CD4-positive, alpha-beta T cell treated with Interleukin-2 at 100 ng/mL for 4 hours (primary cell): ENCODE results near the gene NKIRAS1.
"Not testable (repeated sequence)": the region's sequence is repeated elsewhere in the genome, so short reads cannot be mapped to it uniquely, and the experiment has no call there.

Experiments used
- DNase-seq: peaks from one replicate; pipeline ENCODE4 v3.0.0-alpha.2; 2020; ENCODE audit warnings: low spot score

Gene NKIRAS1

DNA sequence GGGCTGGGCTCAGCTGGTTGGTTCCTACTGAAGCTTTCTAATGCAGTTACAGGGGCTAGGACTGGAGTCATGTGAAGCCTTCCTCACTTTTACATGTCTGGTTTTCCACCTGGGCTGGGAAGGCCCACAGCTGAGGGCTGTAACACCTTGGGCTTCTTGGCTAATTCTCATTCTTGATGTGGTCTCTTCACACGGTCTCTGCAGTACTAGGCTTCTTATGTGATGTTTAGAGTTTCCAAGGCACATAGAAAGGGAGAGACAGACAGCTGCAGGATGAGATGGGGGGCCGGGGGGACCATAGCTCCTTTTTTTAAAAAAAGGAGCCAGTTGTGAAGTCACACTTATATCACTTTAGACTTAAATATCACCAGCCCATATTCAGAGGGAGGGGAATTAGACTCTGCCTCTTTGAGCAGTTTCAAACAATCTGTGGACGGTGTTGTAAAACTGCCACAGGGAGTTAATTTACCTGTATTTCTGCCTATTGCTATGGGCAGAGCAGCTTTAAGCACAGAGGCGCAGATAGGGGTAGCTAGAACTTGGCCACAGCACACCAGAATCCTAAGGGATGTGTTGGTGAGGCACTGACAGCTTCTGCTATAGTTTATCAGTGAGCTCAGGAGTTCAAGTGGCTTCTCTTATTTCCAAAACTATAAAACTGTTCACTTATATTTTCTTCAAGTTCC lies 46.7 kb downstream of the NKIRAS1 start:
- DNase-seq: no peak

GRCh38 chr3:23867838-23868237 lies 49.0 kb downstream of the NKIRAS1 start:
- no peak for DNase-seq

GRCh38 chr3:23867400-23867799 lies 49.4 kb downstream of the NKIRAS1 start:
- DNase-seq: no peak

GRCh38 chr3:23865595-23866396 lies 51.0 kb downstream of the NKIRAS1 start:
- DNase-seq: no peak

GRCh38 chr3:23864931-23865330 lies 51.9 kb downstream of the NKIRAS1 start:
- no peak for DNase-seq

DNA sequence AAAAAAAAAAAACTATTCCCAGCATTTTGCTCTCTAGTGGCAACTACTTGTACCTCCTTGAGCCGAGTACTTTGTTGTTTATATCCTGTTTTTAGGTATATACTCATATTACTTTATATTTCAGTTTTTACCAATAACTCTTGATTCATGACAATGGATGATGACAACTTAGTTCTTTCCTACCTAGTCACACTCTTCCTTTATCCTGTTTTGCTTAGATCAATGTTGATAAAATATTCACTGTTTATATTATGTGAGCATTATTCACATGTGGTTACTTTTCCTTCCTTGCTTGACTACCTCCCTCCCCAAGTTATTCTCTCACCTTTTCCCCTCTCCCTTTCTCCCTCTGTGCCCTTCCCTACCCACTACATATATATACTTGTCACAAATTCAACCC lies 53.7 kb downstream of the NKIRAS1 start:
- DNase-seq: no peak

DNA sequence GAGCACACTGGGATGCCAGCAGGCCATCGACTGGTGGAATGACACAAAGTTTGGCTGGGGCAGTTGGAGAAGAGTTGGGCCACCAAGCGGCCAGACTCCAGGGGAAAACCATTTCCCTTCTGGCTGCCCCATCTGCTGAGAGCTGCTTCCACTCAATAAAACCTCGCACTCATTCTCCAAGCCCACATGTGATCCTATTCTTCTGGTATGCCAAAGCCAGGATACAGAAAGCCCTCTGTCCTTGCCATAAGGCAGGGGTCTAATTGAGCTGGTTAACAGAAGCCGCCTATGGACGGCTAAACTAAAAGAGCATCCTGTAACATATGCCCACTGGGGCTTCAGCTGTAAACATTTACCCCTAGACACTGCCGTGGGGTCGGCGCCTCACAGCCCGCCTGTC lies 55.1 kb downstream of the NKIRAS1 start:
- no peak for DNase-seq

GRCh38 chr3:23859839-23860382 lies 56.9 kb downstream of the NKIRAS1 start:
- no peak for DNase-seq

GRCh38 chr3:23859012-23859743 lies 57.6 kb downstream of the NKIRAS1 start:
- no peak for DNase-seq

- DNase-seq: no peak
Measured at GRCh38 chr3:23856286-23856685, 60.5 kb downstream of the NKIRAS1 start.

DNA sequence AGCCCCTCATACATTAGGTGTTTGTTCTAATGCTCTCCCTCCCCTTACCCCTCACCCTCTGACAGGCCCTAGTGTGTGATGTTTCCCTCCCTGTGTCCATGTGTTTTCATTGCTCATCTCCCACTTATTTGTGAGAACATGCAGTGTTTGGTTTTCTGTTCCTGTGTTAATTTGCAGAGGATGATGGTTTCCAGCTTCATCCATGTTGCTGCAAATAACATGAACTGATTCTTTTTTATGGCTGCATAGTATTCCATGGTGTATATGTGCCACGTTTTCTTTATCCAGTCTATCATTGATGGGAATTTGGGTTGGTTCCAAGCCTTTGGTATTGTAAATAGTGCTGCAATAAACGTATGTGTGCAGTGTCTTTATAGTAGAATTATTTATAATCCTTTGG lies 67.3 kb downstream of the NKIRAS1 start:
- not testable (repeated sequence) for DNase-seq

DNA sequence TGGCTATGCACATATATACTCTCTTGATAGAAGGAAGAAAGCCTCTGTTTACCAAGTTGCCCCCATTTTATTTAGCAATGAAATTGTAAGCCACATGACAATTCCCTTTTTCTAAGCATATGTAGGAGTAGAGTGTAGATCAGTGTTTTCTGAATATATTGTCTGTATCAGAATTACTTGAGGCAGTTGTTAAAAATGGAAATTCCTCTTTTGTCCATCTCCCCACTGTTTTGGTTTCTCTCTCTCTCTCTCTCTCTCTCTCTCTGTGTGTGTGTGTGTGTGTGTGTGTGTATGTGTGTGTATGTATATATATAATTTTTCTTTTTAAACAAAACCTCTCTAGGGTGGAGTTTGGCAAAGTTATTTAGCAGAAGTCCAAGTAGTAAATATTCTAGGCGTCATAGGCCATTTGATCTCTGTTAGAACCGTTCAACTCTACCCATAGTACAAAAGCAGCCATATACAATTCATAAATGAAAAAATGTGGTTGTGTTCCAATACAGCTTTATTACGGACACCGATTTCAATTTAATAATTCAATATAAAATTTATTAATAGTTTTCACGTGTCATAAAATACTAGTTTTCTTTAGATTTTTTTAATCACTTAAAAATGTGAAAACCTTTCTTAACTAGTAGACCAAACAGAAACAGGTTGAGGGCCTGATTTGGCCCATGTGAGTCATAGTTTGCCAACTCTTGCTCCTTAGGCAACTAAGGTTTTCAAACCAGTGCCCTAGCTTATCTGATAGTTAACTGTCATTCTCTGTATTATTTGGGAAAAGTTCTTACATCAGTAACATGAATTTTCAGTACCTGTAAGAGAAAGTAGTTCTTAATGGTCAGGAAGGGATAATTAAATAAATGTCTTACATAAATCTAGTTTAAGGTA lies 71.2 kb downstream of the NKIRAS1 start:
- DNase-seq: no peak

DNA sequence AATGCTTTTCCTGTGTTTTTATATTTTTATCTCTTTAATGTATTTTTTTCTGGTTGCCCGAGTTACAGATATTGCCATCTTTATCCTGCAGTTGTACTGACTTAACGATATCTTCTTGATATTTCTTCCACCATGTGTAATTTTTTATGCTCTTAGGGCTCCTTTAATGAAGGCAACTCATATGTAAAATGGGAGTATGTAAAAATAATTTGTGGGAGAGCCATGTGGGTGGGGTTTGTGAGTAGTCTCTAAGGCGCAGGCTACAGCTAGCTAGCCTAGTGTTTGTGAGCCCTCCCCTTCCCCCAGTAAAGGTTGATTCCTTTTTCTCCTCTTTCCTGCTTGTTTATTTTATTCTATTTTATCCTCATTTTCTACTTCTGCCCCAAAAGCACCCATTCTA lies 72.9 kb downstream of the NKIRAS1 start:
- no peak for DNase-seq
